C4-2B (cell line): ENCODE results near the gene LRP6.

Experiments
- ZFX ChIP-seq: fragments of 450-650 bp; IDR thresholded peaks from 2 replicates; pipeline ENCODE4 v1.6.1; 2017
- TF ChIP-seq, protein P1 (sequence below): fragments of 450-650 bp; conservative IDR thresholded peaks from 2 replicates; pipeline ENCODE4 v1.5.1; 2017; ENCODE audit warnings: mild to moderate bottlenecking

GRCh38 chr12:12228402-12228801 is 38.4 kb downstream of the LRP6 start:
- TF ChIP-seq, protein P1, sequence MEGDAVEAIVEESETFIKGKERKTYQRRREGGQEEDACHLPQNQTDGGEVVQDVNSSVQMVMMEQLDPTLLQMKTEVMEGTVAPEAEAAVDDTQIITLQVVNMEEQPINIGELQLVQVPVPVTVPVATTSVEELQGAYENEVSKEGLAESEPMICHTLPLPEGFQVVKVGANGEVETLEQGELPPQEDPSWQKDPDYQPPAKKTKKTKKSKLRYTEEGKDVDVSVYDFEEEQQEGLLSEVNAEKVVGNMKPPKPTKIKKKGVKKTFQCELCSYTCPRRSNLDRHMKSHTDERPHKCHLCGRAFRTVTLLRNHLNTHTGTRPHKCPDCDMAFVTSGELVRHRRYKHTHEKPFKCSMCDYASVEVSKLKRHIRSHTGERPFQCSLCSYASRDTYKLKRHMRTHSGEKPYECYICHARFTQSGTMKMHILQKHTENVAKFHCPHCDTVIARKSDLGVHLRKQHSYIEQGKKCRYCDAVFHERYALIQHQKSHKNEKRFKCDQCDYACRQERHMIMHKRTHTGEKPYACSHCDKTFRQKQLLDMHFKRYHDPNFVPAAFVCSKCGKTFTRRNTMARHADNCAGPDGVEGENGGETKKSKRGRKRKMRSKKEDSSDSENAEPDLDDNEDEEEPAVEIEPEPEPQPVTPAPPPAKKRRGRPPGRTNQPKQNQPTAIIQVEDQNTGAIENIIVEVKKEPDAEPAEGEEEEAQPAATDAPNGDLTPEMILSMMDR, result no peak
- TF ChIP-seq ZFX, result no peak
